Smooth muscle cell (in vitro differentiated cells): ENCODE measurements around the gene UNC13C. TPM values are rescaled to one million over a fixed set of nuclear protein-coding genes. Genes with fewer than 3 reads are reported as not detected.

Experiments used
- DNase-seq: peaks from one replicate; lab custom pipeline; 2025; ENCODE audit not compliant: unreplicated experiment; lab: John Stamatoyannopoulos, UW
- H2AFZ ChIP-seq: fragments of 200-600 bp; sonication (generic); 2 replicates; pipeline ENCODE4 v1.6.0; 2016; ENCODE audit warnings: antibody characterized with exemption, low read depth, mild to moderate bottlenecking
- H3F3A ChIP-seq: fragments of 200-600 bp; sonication (generic); 2 replicates; pipeline ENCODE4 v1.6.0; 2017; ENCODE audit warnings: antibody characterized with exemption, low read depth
- H3K27ac ChIP-seq: fragments of 200-600 bp; sonication (generic); 2 replicates; pipeline ENCODE4 v1.5.1; 2016; ENCODE audit warnings: low read depth, mild to moderate bottlenecking
- H3K27me3 ChIP-seq: fragments of 200-600 bp; sonication (generic); 2 replicates; pipeline ENCODE4 v1.6.1; 2016; ENCODE audit warnings: low read depth, mild to moderate bottlenecking
- H3K36me3 ChIP-seq: fragments of 200-600 bp; sonication (generic); 2 replicates; pipeline ENCODE4 v1.5.1; 2016; ENCODE audit warnings: low read depth
- H3K4me1 ChIP-seq: fragments of 200-600 bp; sonication (generic); 2 replicates; pipeline ENCODE4 v1.5.1; 2016; ENCODE audit warnings: low read depth
- H3K4me2 ChIP-seq: fragments of 200-600 bp; sonication (generic); 2 replicates; pipeline ENCODE4 v1.6.0; 2016; ENCODE audit warnings: mild to moderate bottlenecking
- H3K4me3 ChIP-seq: fragments of 200-600 bp; sonication (generic); 2 replicates; pipeline ENCODE4 v1.5.1; 2016; ENCODE audit warnings: mild to moderate bottlenecking
- H3K79me2 ChIP-seq: fragments of 200-600 bp; sonication (generic); 2 replicates; pipeline ENCODE4 v1.6.0; 2016; ENCODE audit warnings: low read depth, mild to moderate bottlenecking
- H3K9ac ChIP-seq: fragments of 200-600 bp; sonication (generic); 2 replicates; pipeline ENCODE4 v1.6.0; 2016; ENCODE audit warnings: low read depth
- H3K9me3 ChIP-seq: fragments of 200-600 bp; sonication (generic); replicated peaks from 2 replicates; pipeline ENCODE4 v1.5.1; 2016; ENCODE audit warnings: low read depth
- H4K20me1 ChIP-seq: fragments of 200-600 bp; sonication (generic); 2 replicates; pipeline ENCODE4 v1.6.0; 2016; ENCODE audit warnings: low read depth
- CTCF ChIP-seq: fragments of 200-600 bp; sonication (generic); IDR thresholded peaks from 2 replicates; pipeline ENCODE4 v1.5.1; 2017; ENCODE audit warnings: borderline replicate concordance, mild to moderate bottlenecking, antibody characterized with exemption; ENCODE audit not compliant: insufficient read depth, poor library complexity, severe bottlenecking
- WGBS: methylation state at CpG from one replicate; pipeline ENCODE4 v1.1.7; 2016; ENCODE audit warnings: low lambda C conversion rate; 5-methylcytosine and 5-hydroxymethylcytosine counted together
- polyA plus RNA-seq: library from polyadenylated mRNA; unstranded; fragments of >200 nt; fragmentation: Nextera tagmentation; extraction: Ambion mirVana; gene quantifications from 2 replicates; pipeline ENCODE4 v1.2.1, GENCODE V29; 2016
- total RNA-seq: library from RNA; depleted of rRNA; stranded (reverse); fragments of >200 nt; gene quantifications from 2 replicates; pipeline ENCODE4 v1.2.3, GENCODE V29; 2014

UNC13C gene
- total and polyA plus RNA-seq, 2 experiments from 2014 or later: 0.85 to 4.0 TPM

GRCh38 chr15:54559405-54560069 is 581.3 kb downstream of the UNC13C start:
- no peak for DNase-seq
- no peaks in the 10 kb centered on the region for H3K9me3 ChIP-seq
- no peak overlapping the region for H2AFZ ChIP-seq
- H3K79me2 ChIP-seq: no peaks in the 10 kb centered on the region
- H3K36me3 ChIP-seq: no peaks in the 10 kb centered on the region
- no peaks in the 10 kb centered on the region for H4K20me1 ChIP-seq
- no peaks in the 10 kb centered on the region for H3K27me3 ChIP-seq
- H3K9ac ChIP-seq: no peak overlapping the region
- no peak overlapping the region for H3K27ac ChIP-seq
- no peak overlapping the region for H3K4me3 ChIP-seq
- 78% methylated on average over 4 of the region's 4 CpGs for WGBS
- no peak for TF ChIP-seq CTCF
- H3F3A ChIP-seq: no peaks in the 10 kb centered on the region
- H3K4me2 ChIP-seq: no peak overlapping the region
- no peaks in the 10 kb centered on the region for H3K4me1 ChIP-seq

- Histone ChIP-seq H3K27ac (no peak overlapping the region), H4K20me1 (no peaks in the 10 kb centered on the region), H3K79me2 (no peaks in the 10 kb centered on the region), H3K27me3 (no peaks in the 10 kb centered on the region), H3K36me3 (no peaks in the 10 kb centered on the region), H3K4me1 (no peaks in the 10 kb centered on the region), H3K9me3 (no peaks in the 10 kb centered on the region), H3F3A (no peaks in the 10 kb centered on the region), H2AFZ (no peak overlapping the region), H3K4me3 (no peak overlapping the region), H3K9ac (no peak overlapping the region), H3K4me2 (no peak overlapping the region)
- no peak for DNase-seq
- TF ChIP-seq CTCF: no peak
- WGBS: 93% methylated on average over 2 of the region's 2 CpGs
Observed at GRCh38 chr15:54560417-54560816, 582.2 kb downstream of the UNC13C start.

GRCh38 chr15:54564166-54564565 is 585.9 kb downstream of the UNC13C start:
- H3K36me3 ChIP-seq: no peaks in the 10 kb centered on the region
- H3K79me2 ChIP-seq: no peaks in the 10 kb centered on the region
- no peak for DNase-seq
- no peak overlapping the region for H3K27ac ChIP-seq
- H3K9me3 ChIP-seq: no peaks in the 10 kb centered on the region
- H3K9ac ChIP-seq: no peak overlapping the region
- TF ChIP-seq CTCF: no peak
- H3K4me2 ChIP-seq: no peak overlapping the region
- no peaks in the 10 kb centered on the region for H3K4me1 ChIP-seq
- no peaks in the 10 kb centered on the region for H4K20me1 ChIP-seq
- H3F3A ChIP-seq: no peaks in the 10 kb centered on the region
- 89% methylated on average over 3 of the region's 3 CpGs for WGBS
- H2AFZ ChIP-seq: no peak overlapping the region
- no peaks in the 10 kb centered on the region for H3K27me3 ChIP-seq
- no peak overlapping the region for H3K4me3 ChIP-seq

- H3K9me3 ChIP-seq: no peaks in the 10 kb centered on the region
- H4K20me1 ChIP-seq: no peaks in the 10 kb centered on the region
- WGBS: 71% methylated on average over 5 of the region's 5 CpGs
- H3K4me3 ChIP-seq: no peak overlapping the region
- no peak overlapping the region for H3K4me2 ChIP-seq
- H3K27me3 ChIP-seq: no peaks in the 10 kb centered on the region
- H2AFZ ChIP-seq: no peak overlapping the region
- H3F3A ChIP-seq: no peaks in the 10 kb centered on the region
- no peak overlapping the region for H3K9ac ChIP-seq
- no peaks in the 10 kb centered on the region for H3K36me3 ChIP-seq
- no peaks in the 10 kb centered on the region for H3K79me2 ChIP-seq
- H3K4me1 ChIP-seq: no peaks in the 10 kb centered on the region
- DNase-seq: no peak
- TF ChIP-seq CTCF: no peak
- H3K27ac ChIP-seq: no peak overlapping the region
Observed at GRCh38 chr15:54566654-54567053, 588.4 kb downstream of the UNC13C start.
